Neutrophil (primary cell): ENCODE measurements around the gene IRF2BPL.

Experiments used
- H3K27ac ChIP-seq: fragments of 200-600 bp; sonication (generic); 2 replicates; pipeline ENCODE4 v1.5.1; 2016; ENCODE audit warnings: mild to moderate bottlenecking, moderate library complexity
- H3K27me3 ChIP-seq: fragments of 200-600 bp; sonication (generic); 2 replicates; pipeline ENCODE4 v1.6.0; 2016; ENCODE audit warnings: mild to moderate bottlenecking
- H3K36me3 ChIP-seq: fragments of 200-600 bp; sonication (generic); 2 replicates; pipeline ENCODE4 v1.5.1; 2017
- H3K4me1 ChIP-seq, 2 experiments: fragments of 200-600 bp in 1 of 2; sonication (generic) in 1 of 2; 1 replicate in 1 of 2; 2 replicates in 1 of 2; pipeline versions ENCODE4 v1.5.1 to v1.6.1; 2013 to 2016; ENCODE audit warnings: low read depth in 1 of 2, low read length in 1 of 2, mild to moderate bottlenecking in 1 of 2, moderate library complexity in 1 of 2; ENCODE audit not compliant: control insufficient read depth in 1 of 2, insufficient read depth in 1 of 2
- H3K4me3 ChIP-seq, 2 experiments: fragments of 200-600 bp in 1 of 2; sonication (generic) in 1 of 2; 1 replicate in 1 of 2; 2 replicates in 1 of 2; pipeline ENCODE4 v1.5.1; 2013 to 2016; ENCODE audit warnings: low read depth in 1 of 2, low read length in 1 of 2, mild to moderate bottlenecking in 1 of 2, moderate library complexity in 1 of 2
- H3K9me3 ChIP-seq: fragments of 200-600 bp; sonication (generic); 2 replicates; pipeline ENCODE4 v1.5.1; 2016
- CTCF ChIP-seq: fragments of 200-600 bp; sonication (generic); IDR thresholded peaks from 2 replicates; pipeline ENCODE4 v1.5.1; 2016; ENCODE audit warnings: antibody characterized with exemption

IRF2BPL gene

GRCh38 chr14:77043984-77044485 lies 15.5 kb upstream of the IRF2BPL start:
- Histone ChIP-seq H3K4me3 (peak overlapping the region in 1 of 2 experiments; percentile 7), H3K27ac (peak overlapping the region; percentile 39), H3K4me1 (peaks cover 66 to 82% of the 10 kb centered on the region in 2 experiments), H3K27me3 (no peaks in the 10 kb centered on the region), H3K9me3 (no peaks in the 10 kb centered on the region), H3K36me3 (no peaks in the 10 kb centered on the region)
- TF ChIP-seq CTCF = no peak

- H3K4me3 ChIP-seq = peak overlapping the region; percentile 7 to 20
- no peaks in the 10 kb centered on the region for H3K36me3 ChIP-seq
- H3K9me3 ChIP-seq = no peaks in the 10 kb centered on the region
- H3K27me3 ChIP-seq = no peaks in the 10 kb centered on the region
- TF ChIP-seq CTCF = no peak
- peaks cover 72 to 88% of the 10 kb centered on the region in 2 experiments for H3K4me1 ChIP-seq
- peak overlapping the region; percentile 39 for H3K27ac ChIP-seq
These were observed 14.9 kb upstream of the IRF2BPL start for GRCh38 chr14:77043177-77043983.

GRCh38 chr14:77041881-77042545 lies 13.5 kb upstream of the IRF2BPL start:
- H3K4me1 ChIP-seq = peaks cover 74 to 87% of the 10 kb centered on the region in 2 experiments
- H3K9me3 ChIP-seq = no peaks in the 10 kb centered on the region
- H3K36me3 ChIP-seq = no peaks in the 10 kb centered on the region
- no peak for TF ChIP-seq CTCF
- peak overlapping the region; percentile 93 for H3K27ac ChIP-seq
- no peak overlapping the region for H3K4me3 ChIP-seq
- no peaks in the 10 kb centered on the region for H3K27me3 ChIP-seq

- Histone ChIP-seq H3K27ac (peak overlapping the region; percentile 93), H3K27me3 (no peaks in the 10 kb centered on the region), H3K9me3 (no peaks in the 10 kb centered on the region), H3K4me3 (peak overlapping the region; percentile 68 to 71), H3K36me3 (no peaks in the 10 kb centered on the region), H3K4me1 (peaks cover 71 to 78% of the 10 kb centered on the region in 2 experiments)
- no peak for TF ChIP-seq CTCF
These were observed 12.5 kb upstream of the IRF2BPL start for GRCh38 chr14:77040741-77041653.
